ENCODE measurements around the gene MDFI. TPM values are rescaled to one million over a fixed set of nuclear protein-coding genes. Genes with fewer than 3 reads are reported as not detected.

MDFI gene
- total RNA-seq, 1 donor from 2014 or later, result 75.9 TPM

- no peak overlapping the region for H3K27ac Mint-ChIP-seq (ENCODE audit: unreplicated experiment)
- H3K9me3 Mint-ChIP-seq (ENCODE audit: unreplicated experiment), result no peaks in the 10 kb centered on the region
- peaks cover 26% of the 10 kb centered on the region for H3K4me1 Mint-ChIP-seq (ENCODE audit: unreplicated experiment)
- H3K4me3 Mint-ChIP-seq (ENCODE audit: unreplicated experiment), result no peak overlapping the region
- no peak for DNase-seq (ENCODE audit: extremely low spot score, unreplicated experiment)
- H3K27me3 Mint-ChIP-seq (ENCODE audit: unreplicated experiment), result no peaks in the 10 kb centered on the region
- TF ChIP-seq, protein P1, sequence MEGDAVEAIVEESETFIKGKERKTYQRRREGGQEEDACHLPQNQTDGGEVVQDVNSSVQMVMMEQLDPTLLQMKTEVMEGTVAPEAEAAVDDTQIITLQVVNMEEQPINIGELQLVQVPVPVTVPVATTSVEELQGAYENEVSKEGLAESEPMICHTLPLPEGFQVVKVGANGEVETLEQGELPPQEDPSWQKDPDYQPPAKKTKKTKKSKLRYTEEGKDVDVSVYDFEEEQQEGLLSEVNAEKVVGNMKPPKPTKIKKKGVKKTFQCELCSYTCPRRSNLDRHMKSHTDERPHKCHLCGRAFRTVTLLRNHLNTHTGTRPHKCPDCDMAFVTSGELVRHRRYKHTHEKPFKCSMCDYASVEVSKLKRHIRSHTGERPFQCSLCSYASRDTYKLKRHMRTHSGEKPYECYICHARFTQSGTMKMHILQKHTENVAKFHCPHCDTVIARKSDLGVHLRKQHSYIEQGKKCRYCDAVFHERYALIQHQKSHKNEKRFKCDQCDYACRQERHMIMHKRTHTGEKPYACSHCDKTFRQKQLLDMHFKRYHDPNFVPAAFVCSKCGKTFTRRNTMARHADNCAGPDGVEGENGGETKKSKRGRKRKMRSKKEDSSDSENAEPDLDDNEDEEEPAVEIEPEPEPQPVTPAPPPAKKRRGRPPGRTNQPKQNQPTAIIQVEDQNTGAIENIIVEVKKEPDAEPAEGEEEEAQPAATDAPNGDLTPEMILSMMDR (IDR thresholded peaks at IDR 0.05), result no peak
- H3K36me3 Mint-ChIP-seq (ENCODE audit: unreplicated experiment), result peaks cover 3% of the 10 kb centered on the region
Measured at GRCh38 chr6:41692080-41692675, 53.9 kb downstream of the MDFI start.

- Mint-ChIP-seq H3K27ac (ENCODE audit: unreplicated experiment) (no peak overlapping the region), H3K4me3 (ENCODE audit: unreplicated experiment) (no peak overlapping the region), H3K4me1 (ENCODE audit: unreplicated experiment) (peaks cover 30% of the 10 kb centered on the region), H3K27me3 (ENCODE audit: unreplicated experiment) (no peaks in the 10 kb centered on the region), H3K9me3 (ENCODE audit: unreplicated experiment) (no peaks in the 10 kb centered on the region), H3K36me3 (ENCODE audit: unreplicated experiment) (peaks cover 3% of the 10 kb centered on the region)
- TF ChIP-seq, protein P1 (IDR thresholded peaks at IDR 0.05), result no peak
- DNase-seq (ENCODE audit: extremely low spot score, unreplicated experiment), result no peak
Measured at GRCh38 chr6:41692730-41693129, 54.5 kb downstream of the MDFI start.

DNA sequence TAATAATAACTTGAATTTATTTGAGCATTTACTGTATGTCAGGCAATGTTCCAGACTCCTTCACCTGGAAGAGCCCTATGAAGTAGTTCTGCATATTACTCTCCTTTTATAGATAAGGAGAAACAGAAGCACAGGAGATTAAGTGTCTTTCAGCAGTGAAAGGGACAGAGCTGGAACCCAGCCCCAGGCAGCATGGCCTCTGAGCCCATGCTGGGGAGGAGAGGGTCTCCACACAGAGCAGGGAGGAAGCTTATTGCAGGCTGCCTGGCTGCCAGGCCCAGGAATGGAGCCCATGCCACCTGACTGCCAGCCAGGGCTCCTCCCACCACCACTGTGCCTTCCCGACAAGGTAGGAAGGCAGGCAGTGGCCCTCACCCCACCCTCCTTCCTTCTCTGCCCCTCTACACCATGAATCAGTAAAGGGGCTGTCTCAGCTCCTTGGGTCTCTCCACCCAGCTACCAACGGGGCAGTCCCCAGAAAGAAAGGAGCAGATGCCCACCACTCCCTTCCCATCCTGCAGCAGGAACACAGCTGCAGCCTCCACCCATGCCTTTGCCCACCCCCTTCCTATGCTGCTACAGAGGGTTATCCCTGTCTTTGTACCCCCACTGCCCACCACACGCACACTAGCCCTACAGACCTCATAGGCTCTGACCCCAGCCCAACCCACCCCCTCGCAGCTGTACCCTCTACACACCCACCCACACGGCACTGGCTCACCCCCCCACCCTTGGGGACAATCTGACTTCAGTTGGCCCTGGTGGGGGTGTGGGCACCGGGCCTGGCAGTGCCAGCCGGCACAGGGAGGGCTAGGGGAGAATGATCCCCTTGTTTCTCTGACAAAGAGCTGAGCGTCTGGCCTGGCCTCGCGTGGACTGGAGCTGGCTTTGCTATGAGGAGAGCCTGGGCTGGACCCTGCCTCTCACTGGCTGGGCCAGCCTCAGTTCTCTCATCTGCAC lies 55.3 kb downstream of the MDFI start:
- no peak for DNase-seq (ENCODE audit: extremely low spot score, unreplicated experiment)
- Mint-ChIP-seq H3K4me1 (ENCODE audit: unreplicated experiment) (peaks cover 35% of the 10 kb centered on the region), H3K9me3 (ENCODE audit: unreplicated experiment) (no peaks in the 10 kb centered on the region), H3K27me3 (ENCODE audit: unreplicated experiment) (no peaks in the 10 kb centered on the region), H3K36me3 (ENCODE audit: unreplicated experiment) (peaks cover 3% of the 10 kb centered on the region), H3K27ac (ENCODE audit: unreplicated experiment) (no peak overlapping the region), H3K4me3 (ENCODE audit: unreplicated experiment) (no peak overlapping the region)
- TF ChIP-seq, protein P1 (IDR thresholded peaks at IDR 0.05), result no peak

DNA sequence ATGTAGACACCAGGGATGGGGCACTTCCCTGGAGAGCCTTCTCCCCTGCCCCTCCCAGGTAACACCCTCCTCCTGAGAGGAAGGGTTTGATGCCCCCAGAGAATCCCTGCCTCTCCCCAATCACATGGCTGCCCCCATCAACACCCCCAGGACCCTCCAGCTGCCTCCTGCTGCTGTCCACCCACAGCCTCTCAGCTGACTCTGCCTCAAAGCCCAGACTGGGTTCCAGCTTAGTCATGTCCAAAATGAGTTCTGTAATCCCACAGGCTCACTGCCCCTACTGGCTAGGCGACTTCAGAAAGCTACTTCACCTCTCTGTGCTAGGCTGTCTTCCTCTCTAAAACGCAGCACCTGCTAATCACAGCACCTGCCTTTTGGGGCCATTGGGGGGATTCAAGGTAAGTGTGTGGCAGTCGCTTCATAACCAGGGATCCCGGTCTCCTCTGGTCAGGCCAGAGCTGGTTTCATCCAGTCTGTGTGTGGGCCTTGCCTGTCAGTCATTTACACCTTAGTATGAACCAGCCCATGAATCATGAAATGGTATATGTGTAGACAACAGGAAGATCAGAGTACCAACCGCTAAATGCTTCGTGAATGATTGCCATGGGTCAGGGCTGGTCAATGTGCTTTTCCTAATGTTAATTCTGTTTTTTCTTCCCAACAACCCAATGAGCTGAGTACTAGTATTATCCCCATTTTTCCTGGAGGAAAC lies 56.7 kb downstream of the MDFI start:
- no peak overlapping the region for H3K4me3 Mint-ChIP-seq (ENCODE audit: unreplicated experiment)
- no peaks in the 10 kb centered on the region for H3K9me3 Mint-ChIP-seq (ENCODE audit: unreplicated experiment)
- peak overlapping the region; percentile 28 for H3K27ac Mint-ChIP-seq (ENCODE audit: unreplicated experiment)
- peaks cover 43% of the 10 kb centered on the region for H3K4me1 Mint-ChIP-seq (ENCODE audit: unreplicated experiment)
- no peak for DNase-seq (ENCODE audit: extremely low spot score, unreplicated experiment)
- peaks cover 3% of the 10 kb centered on the region for H3K36me3 Mint-ChIP-seq (ENCODE audit: unreplicated experiment)
- H3K27me3 Mint-ChIP-seq (ENCODE audit: unreplicated experiment), result no peaks in the 10 kb centered on the region
- TF ChIP-seq, protein P1 (IDR thresholded peaks at IDR 0.05), result no peak

All from osteocyte (in vitro differentiated cells).